HepG2 (cell line): ENCODE results near the gene IRAK2. TPM values are rescaled to one million over a fixed set of nuclear protein-coding genes. Genes with fewer than 3 reads are reported as not detected.

Experiments used
- CAMTA2 ChIP-seq: sonication (generic); formaldehyde crosslinking; IDR thresholded peaks from 2 replicates; pipeline ENCODE4 v1.4.0; 2020; ENCODE audit warnings: mild to moderate bottlenecking, missing genetic modification reagents, borderline replicate concordance
- FOXJ3 ChIP-seq: sonication (generic); formaldehyde crosslinking; IDR thresholded peaks from 2 replicates; pipeline ENCODE4 v1.4.0; 2020; ENCODE audit warnings: missing genetic modification reagents, mild to moderate bottlenecking, borderline replicate concordance
- FOXO1 ChIP-seq: sonication (generic); formaldehyde crosslinking; IDR thresholded peaks from 2 replicates; pipeline ENCODE4 v1.4.0; 2020; ENCODE audit warnings: missing genetic modification reagents
- GPN1 ChIP-seq: sonication (generic); formaldehyde crosslinking; IDR thresholded peaks from 2 replicates; pipeline ENCODE4 v1.5.1; 2020; ENCODE audit warnings: missing genetic modification reagents, borderline replicate concordance
- HMG20B ChIP-seq: conservative IDR thresholded peaks from 2 replicates; pipeline ENCODE4 v1.6.1; 2016; ENCODE audit warnings: missing genetic modification reagents, missing compliant biosample characterization
- IKZF5 ChIP-seq: IDR thresholded peaks from 2 replicates; pipeline ENCODE4 v1.6.1; 2018; ENCODE audit warnings: missing genetic modification reagents, mild to moderate bottlenecking, missing compliant biosample characterization
- PHF21A ChIP-seq: sonication (generic); formaldehyde crosslinking; IDR thresholded peaks from 2 replicates; pipeline ENCODE4 v1.5.0; 2020; ENCODE audit warnings: mild to moderate bottlenecking, missing genetic modification reagents
- SNAPC2 ChIP-seq: sonication (generic); formaldehyde crosslinking; IDR thresholded peaks from 2 replicates; pipeline ENCODE4 v1.8.1; 2022; ENCODE audit warnings: mild to moderate bottlenecking, missing genetic modification reagents
- ZBTB33 ChIP-seq: sonication (generic); formaldehyde crosslinking; IDR thresholded peaks from 2 replicates; pipeline ENCODE4 v1.4.0; 2020; ENCODE audit warnings: missing genetic modification reagents
- ZBTB8A ChIP-seq: sonication (generic); formaldehyde crosslinking; IDR thresholded peaks from 2 replicates; pipeline ENCODE4 v1.4.0; 2020; ENCODE audit warnings: mild to moderate bottlenecking, low read depth, missing genetic modification reagents, borderline replicate concordance
- ZNF30 ChIP-seq: sonication (generic); formaldehyde crosslinking; IDR thresholded peaks from 2 replicates; pipeline ENCODE4 v1.5.0; 2020; ENCODE audit warnings: mild to moderate bottlenecking, missing genetic modification reagents
- ZNF33A ChIP-seq: sonication (generic); formaldehyde crosslinking; IDR thresholded peaks from 2 replicates; pipeline ENCODE4 v1.5.1; 2020; ENCODE audit warnings: missing genetic modification reagents, mild to moderate bottlenecking, moderate library complexity, borderline replicate concordance
- ZNF496 ChIP-seq: sonication (generic); formaldehyde crosslinking; IDR thresholded peaks from 2 replicates; pipeline ENCODE4 v1.8.1; 2023; ENCODE audit warnings: mild to moderate bottlenecking, moderate library complexity, missing genetic modification reagents; ENCODE audit not compliant: insufficient replicate concordance
- ZNF550 ChIP-seq: sonication (generic); formaldehyde crosslinking; IDR thresholded peaks from 2 replicates; pipeline ENCODE4 v1.4.0; 2020; ENCODE audit warnings: mild to moderate bottlenecking, missing genetic modification reagents, borderline replicate concordance
- ZNF597 ChIP-seq: sonication (generic); formaldehyde crosslinking; IDR thresholded peaks from 2 replicates; pipeline ENCODE4 v1.5.0; 2020; ENCODE audit warnings: missing genetic modification reagents
- ZNF703 ChIP-seq: sonication (generic); formaldehyde crosslinking; IDR thresholded peaks from 2 replicates; pipeline ENCODE4 v1.5.1; 2020; ENCODE audit warnings: missing genetic modification reagents, mild to moderate bottlenecking, moderate library complexity, borderline replicate concordance
- ZNF75D ChIP-seq: sonication (generic); formaldehyde crosslinking; IDR thresholded peaks from 2 replicates; pipeline ENCODE4 v1.8.1; 2023; ENCODE audit warnings: missing genetic modification reagents, mild to moderate bottlenecking, borderline replicate concordance
- ZNF788 ChIP-seq: sonication (generic); formaldehyde crosslinking; IDR thresholded peaks from 2 replicates; pipeline ENCODE4 v1.5.0; 2020; ENCODE audit warnings: mild to moderate bottlenecking, missing genetic modification reagents, borderline replicate concordance
- ZNF83 ChIP-seq: sonication (generic); formaldehyde crosslinking; IDR thresholded peaks from 2 replicates; pipeline ENCODE4 v1.4.0; 2020; ENCODE audit warnings: missing genetic modification reagents, mild to moderate bottlenecking, borderline replicate concordance
- ZNF850 ChIP-seq: sonication (generic); formaldehyde crosslinking; conservative IDR thresholded peaks from 2 replicates; pipeline ENCODE4 v1.9.0; 2021; ENCODE audit warnings: mild to moderate bottlenecking, missing genetic modification reagents
- polyA plus RNA-seq, 8 experiments: library from polyadenylated mRNA; depleted of rRNA in 3 of 8; stranded (reverse) in 7 of 8; unstranded in 1 of 8; fragments of >200 nt; fragmentation: Illumina TruSeq in 4 of 8; extraction: Trizol in 4 of 8; gene quantifications; 2 replicates each; pipeline versions ENCODE4 v1.2.1 to v1.2.3, GENCODE V29; 2011 to 2016; ENCODE audit warnings: low read depth in 4 of 8, missing spikeins in 1 of 8, mixed read lengths in 1 of 8; ENCODE audit not compliant: insufficient read depth in 1 of 8
- total RNA-seq, 5 experiments: library from RNA; depleted of rRNA; stranded (reverse); fragments of >200 nt; fragmentation: Illumina TruSeq; extraction: Trizol; gene quantifications; 2 replicates each; pipeline ENCODE4 v1.2.3, GENCODE V29; 2016; ENCODE audit warnings: low read depth in 1 of 5
- TF ChIP-seq, protein P1 (sequence below): sonication (generic); formaldehyde crosslinking; IDR thresholded peaks from 2 replicates; pipeline ENCODE4 v1.4.0; 2020; ENCODE audit warnings: missing genetic modification reagents

The IRAK2 gene
- total and polyA plus RNA-seq, 2 of the 13 experiments (the other 11 are each of a cell fraction or from before 2014, with no cell fraction given), result 13.1 to 23.3 TPM

GRCh38 chr3:10173926-10174435, 9.3 kb downstream of the IRAK2 start (continued):
- TF ChIP-seq ZBTB33 (CRISPR knock-in tag) (no peak), HMG20B (no peak), PHF21A (CRISPR knock-in tag) (peak; percentile 52; the same call in 1 of the 2 replicates), ZNF850 (CRISPR knock-in tag) (no peak), SNAPC2 (CRISPR knock-in tag) (no peak), IKZF5 (CRISPR knock-in tag) (no peak), ZNF496 (CRISPR knock-in tag) (no peak), FOXO1 (CRISPR knock-in tag) (no peak), ZNF597 (CRISPR knock-in tag) (no peak), ZNF788 (CRISPR knock-in tag) (no peak), ZNF33A (CRISPR knock-in tag) (no peak), CAMTA2 (CRISPR knock-in tag) (no peak), ZNF550 (CRISPR knock-in tag) (no peak), ZNF703 (no peak), GPN1 (CRISPR knock-in tag) (no peak), FOXJ3 (CRISPR knock-in tag) (no peak), ZBTB8A (CRISPR knock-in tag) (no peak), ZNF83 (CRISPR knock-in tag) (no peak), ZNF75D (CRISPR knock-in tag) (no peak), ZNF30 (CRISPR knock-in tag) (no peak)
- TF ChIP-seq, protein P1, sequence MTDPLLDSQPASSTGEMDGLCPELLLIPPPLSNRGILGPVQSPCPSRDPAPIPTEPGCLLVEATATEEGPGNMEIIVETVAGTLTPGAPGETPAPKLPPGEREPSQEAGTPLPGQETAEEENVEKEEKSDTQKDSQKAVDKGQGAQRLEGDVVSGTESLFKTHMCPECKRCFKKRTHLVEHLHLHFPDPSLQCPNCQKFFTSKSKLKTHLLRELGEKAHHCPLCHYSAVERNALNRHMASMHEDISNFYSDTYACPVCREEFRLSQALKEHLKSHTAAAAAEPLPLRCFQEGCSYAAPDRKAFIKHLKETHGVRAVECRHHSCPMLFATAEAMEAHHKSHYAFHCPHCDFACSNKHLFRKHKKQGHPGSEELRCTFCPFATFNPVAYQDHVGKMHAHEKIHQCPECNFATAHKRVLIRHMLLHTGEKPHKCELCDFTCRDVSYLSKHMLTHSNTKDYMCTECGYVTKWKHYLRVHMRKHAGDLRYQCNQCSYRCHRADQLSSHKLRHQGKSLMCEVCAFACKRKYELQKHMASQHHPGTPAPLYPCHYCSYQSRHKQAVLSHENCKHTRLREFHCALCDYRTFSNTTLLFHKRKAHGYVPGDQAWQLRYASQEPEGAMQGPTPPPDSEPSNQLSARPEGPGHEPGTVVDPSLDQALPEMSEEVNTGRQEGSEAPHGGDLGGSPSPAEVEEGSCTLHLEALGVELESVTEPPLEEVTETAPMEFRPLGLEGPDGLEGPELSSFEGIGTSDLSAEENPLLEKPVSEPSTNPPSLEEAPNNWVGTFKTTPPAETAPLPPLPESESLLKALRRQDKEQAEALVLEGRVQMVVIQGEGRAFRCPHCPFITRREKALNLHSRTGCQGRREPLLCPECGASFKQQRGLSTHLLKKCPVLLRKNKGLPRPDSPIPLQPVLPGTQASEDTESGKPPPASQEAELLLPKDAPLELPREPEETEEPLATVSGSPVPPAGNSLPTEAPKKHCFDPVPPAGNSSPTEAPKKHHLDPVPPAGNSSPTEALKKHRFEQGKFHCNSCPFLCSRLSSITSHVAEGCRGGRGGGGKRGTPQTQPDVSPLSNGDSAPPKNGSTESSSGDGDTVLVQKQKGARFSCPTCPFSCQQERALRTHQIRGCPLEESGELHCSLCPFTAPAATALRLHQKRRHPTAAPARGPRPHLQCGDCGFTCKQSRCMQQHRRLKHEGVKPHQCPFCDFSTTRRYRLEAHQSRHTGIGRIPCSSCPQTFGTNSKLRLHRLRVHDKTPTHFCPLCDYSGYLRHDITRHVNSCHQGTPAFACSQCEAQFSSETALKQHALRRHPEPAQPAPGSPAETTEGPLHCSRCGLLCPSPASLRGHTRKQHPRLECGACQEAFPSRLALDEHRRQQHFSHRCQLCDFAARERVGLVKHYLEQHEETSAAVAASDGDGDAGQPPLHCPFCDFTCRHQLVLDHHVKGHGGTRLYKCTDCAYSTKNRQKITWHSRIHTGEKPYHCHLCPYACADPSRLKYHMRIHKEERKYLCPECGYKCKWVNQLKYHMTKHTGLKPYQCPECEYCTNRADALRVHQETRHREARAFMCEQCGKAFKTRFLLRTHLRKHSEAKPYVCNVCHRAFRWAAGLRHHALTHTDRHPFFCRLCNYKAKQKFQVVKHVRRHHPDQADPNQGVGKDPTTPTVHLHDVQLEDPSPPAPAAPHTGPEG (CRISPR knock-in tag), result no peak
